Stomach smooth muscle (tissue), 2 donors: ENCODE measurements around the gene NGF.
A peak's percentile ranks its signal among the peaks of the same experiment; 100 is the strongest.
"Not testable (repeated sequence)": the region's sequence is repeated elsewhere in the genome, so short reads cannot be mapped to it uniquely, and the experiment has no call there.

Experiments used
- H3K27ac ChIP-seq: one replicate; pipeline ENCODE4 v1.7.0; 2013; ENCODE audit warnings: mild to moderate bottlenecking, low read length, inconsistent platforms
- H3K27me3 ChIP-seq, 2 donors: one replicate each; pipeline ENCODE4 v1.7.0; 2013; ENCODE audit warnings: low read length in 2 of 2; ENCODE audit not compliant: insufficient read depth in 2 of 2, control insufficient read depth in 1 of 2
- H3K36me3 ChIP-seq, 2 donors: one replicate each; pipeline ENCODE4 v1.7.0; 2013; ENCODE audit warnings: low read length in 2 of 2; ENCODE audit not compliant: control insufficient read depth in 2 of 2, insufficient read depth in 2 of 2
- H3K4me1 ChIP-seq: one replicate; pipeline ENCODE4 v1.7.0; 2013; ENCODE audit warnings: low read length; ENCODE audit not compliant: control insufficient read depth, insufficient read depth
- H3K4me3 ChIP-seq, 2 donors: one replicate each; pipeline ENCODE4 v1.7.0; 2013; ENCODE audit warnings: low read length in 2 of 2
- H3K9ac ChIP-seq, 2 donors: one replicate each; pipeline ENCODE4 v1.7.0; 2013; ENCODE audit warnings: low read length in 2 of 2, mild to moderate bottlenecking in 1 of 2
- H3K9me3 ChIP-seq, 2 donors: one replicate each; pipeline ENCODE4 v1.7.0; 2013; ENCODE audit warnings: low read length in 2 of 2; ENCODE audit not compliant: control insufficient read depth in 2 of 2
- donor health status: healthy.
- donor health status: Pancreatic carcinoma.

Gene NGF

GRCh38 chr1:115337633-115338456 lies at the start of gene NGF:
NGF (minus strand) TSS chr1:115338249; CDS start chr1:115286795, 51,454 bp downstream.
- peaks cover 14% of the 10 kb centered on the region for H3K4me1 ChIP-seq
- peak within 1 kb of the TSS; percentile 50 to 75 for H3K4me3 ChIP-seq
- H3K9ac ChIP-seq, result no peak within 1 kb of the TSS
- H3K27me3 ChIP-seq, result peaks cover 11 to 14% of the 10 kb centered on the region in 2 donors
- no peaks in the 10 kb centered on the region for H3K9me3 ChIP-seq
- H3K27ac ChIP-seq, result no peak within 1 kb of the TSS
- H3K36me3 ChIP-seq, result no peaks in the 10 kb centered on the region

DNA sequence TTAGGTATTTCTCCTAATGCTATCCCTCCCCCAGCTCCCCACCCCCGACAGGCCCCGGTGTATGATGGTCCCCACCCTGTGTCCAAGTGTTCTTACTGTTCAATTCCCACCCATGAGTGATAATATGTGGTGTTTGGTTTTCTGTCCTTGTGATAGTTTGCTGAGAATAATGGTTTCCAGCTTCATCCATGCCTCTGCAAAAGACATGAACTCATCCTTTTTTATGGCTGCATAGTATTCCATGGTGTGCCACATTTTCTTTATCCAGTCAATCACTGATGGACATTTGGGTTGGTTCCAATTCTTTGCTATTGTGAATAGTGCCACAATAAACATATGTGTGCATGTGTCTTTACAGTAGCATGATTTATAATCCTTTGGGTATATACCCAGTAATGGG lies 45.4 kb upstream of the NGF start:
- H3K4me1 ChIP-seq, H3K9ac ChIP-seq, H3K4me3 ChIP-seq, H3K9me3 ChIP-seq, H3K27ac ChIP-seq, H3K27me3 ChIP-seq, H3K36me3 ChIP-seq: not testable (repeated sequence)

DNA sequence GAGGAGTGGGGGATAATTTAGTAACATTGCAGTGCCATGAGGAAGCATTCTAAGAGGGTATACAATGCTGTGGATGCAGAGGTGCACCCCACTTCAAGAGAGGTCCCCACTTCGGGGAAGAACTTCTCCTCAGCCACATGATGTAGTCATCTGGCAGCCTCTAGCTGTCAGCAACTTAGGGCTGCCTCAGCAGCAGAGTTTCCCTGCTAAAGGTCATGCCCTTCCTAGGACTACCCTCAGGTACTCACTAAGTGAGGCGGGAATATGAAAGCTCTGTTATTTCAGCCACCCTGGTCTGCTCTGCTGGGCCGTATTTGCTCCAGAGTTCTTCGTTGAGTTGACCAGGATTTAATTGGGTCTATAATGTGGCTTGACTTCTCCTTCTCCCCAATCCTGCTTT lies 41.9 kb upstream of the NGF start:
- H3K9ac ChIP-seq, result no peak overlapping the region
- H3K27me3 ChIP-seq, result no peaks in the 10 kb centered on the region
- H3K4me1 ChIP-seq, result no peaks in the 10 kb centered on the region
- H3K9me3 ChIP-seq, result no peaks in the 10 kb centered on the region
- no peak overlapping the region for H3K27ac ChIP-seq
- no peaks in the 10 kb centered on the region for H3K36me3 ChIP-seq
- H3K4me3 ChIP-seq, result no peak overlapping the region

DNA sequence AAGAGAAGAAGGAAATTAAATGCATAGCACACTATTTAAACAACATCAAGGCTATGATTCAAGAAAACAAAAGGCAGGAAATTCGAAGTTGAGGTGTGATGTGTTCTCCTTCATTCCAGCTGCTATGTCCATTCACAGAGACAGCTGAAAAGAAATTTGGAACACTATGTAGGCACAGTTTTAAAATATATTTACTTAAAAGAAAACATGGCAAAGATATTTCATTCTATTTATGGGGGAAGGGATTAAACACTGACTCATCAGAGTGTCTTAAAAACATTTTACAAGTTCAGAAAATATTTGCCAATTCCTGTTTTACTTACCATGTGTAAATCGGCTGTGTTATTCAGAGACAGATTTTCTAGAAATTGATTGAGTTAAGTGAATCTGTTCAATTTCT lies 39.4 kb upstream of the NGF start:
- Histone ChIP-seq H3K27me3 (no peaks in the 10 kb centered on the region), H3K9me3 (no peaks in the 10 kb centered on the region)

DNA sequence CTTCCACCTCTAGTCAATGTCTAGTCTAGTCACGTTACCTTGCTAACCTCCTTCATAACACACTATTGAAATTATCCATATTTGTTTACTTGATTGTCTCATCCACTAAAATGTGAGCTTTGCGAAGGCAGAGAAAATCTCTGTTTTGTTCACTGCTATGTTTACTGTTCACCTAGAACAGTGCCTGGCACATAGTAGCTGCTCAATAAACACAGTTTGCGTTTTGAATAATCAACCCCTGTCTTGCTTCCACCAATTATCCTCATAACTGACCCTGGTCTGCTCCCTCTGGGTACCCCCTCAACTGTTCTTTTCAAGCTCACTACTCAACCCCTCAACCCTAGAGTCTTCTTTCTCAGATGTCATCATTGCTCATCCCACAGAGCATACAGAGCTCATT lies 36.5 kb upstream of the NGF start:
- H3K27me3 ChIP-seq, result no peaks in the 10 kb centered on the region
- no peaks in the 10 kb centered on the region for H3K4me1 ChIP-seq
- no peak overlapping the region for H3K9ac ChIP-seq
- H3K27ac ChIP-seq, result no peak overlapping the region
- H3K9me3 ChIP-seq, result no peaks in the 10 kb centered on the region
- H3K4me3 ChIP-seq, result no peak overlapping the region
- no peaks in the 10 kb centered on the region for H3K36me3 ChIP-seq

More for the DNA sequence above, 39.4 kb upstream of the NGF start:
- Histone ChIP-seq H3K9ac (no peak overlapping the region), H3K4me1 (no peaks in the 10 kb centered on the region), H3K27ac (no peak overlapping the region), H3K4me3 (no peak overlapping the region), H3K36me3 (no peaks in the 10 kb centered on the region)

GRCh38 chr1:115373305-115373704 lies 35.3 kb upstream of the NGF start:
- no peaks in the 10 kb centered on the region for H3K27me3 ChIP-seq
- H3K9me3 ChIP-seq, result no peaks in the 10 kb centered on the region
- H3K4me3 ChIP-seq, result no peak overlapping the region
- no peaks in the 10 kb centered on the region for H3K36me3 ChIP-seq
- H3K27ac ChIP-seq, result no peak overlapping the region
- H3K4me1 ChIP-seq, result no peaks in the 10 kb centered on the region
- no peak overlapping the region for H3K9ac ChIP-seq

GRCh38 chr1:115365738-115366137 lies 27.7 kb upstream of the NGF start:
- Histone ChIP-seq H3K27ac (no peak overlapping the region), H3K9ac (no peak overlapping the region), H3K4me1 (peaks cover 23% of the 10 kb centered on the region), H3K4me3 (no peak overlapping the region), H3K27me3 (no peaks in the 10 kb centered on the region), H3K36me3 (no peaks in the 10 kb centered on the region), H3K9me3 (no peaks in the 10 kb centered on the region)

- Histone ChIP-seq H3K4me3 (peak overlapping the region; percentile 16 to 29), H3K27ac (no peak overlapping the region), H3K36me3 (no peaks in the 10 kb centered on the region), H3K4me1 (peaks cover 23% of the 10 kb centered on the region), H3K27me3 (no peaks in the 10 kb centered on the region), H3K9ac (no peak overlapping the region), H3K9me3 (no peaks in the 10 kb centered on the region)
These were observed 26.7 kb upstream of the NGF start for GRCh38 chr1:115364780-115365155.

DNA sequence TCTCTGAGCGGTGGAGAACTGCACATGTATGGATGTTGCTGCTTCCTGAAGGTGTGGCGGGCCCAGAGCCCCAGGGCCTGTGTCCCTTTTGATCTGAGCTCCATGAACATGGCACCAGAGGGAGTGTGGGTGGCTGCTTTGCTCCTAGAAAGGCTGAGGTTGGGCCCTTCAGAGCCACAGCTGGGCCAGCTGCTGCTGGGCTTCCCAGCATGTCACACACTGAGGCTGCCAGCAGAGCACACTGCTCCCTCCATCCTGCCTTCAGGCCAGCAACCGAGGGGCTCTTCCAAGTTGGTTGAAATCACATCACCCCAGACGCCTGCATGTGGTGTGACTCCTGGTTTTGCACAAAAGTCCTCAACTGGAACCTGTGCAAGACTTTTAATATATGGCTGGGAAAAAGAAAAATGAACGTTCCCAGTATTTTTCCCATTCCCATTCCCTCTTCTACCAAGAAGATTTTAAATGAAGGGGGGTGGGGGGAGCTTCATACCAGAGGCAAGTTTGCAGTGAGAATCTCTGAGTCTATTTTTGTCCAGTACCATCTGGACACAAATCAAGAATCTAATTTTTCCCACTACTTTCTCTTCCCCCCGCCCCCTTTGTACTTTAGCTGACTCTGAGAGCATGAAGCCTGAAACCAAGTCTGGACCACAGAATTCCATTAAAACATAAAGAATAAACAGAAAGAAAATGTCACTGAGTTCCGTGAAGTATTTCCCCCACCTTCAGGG lies 26.2 kb upstream of the NGF start:
- Histone ChIP-seq H3K36me3 (no peaks in the 10 kb centered on the region), H3K27me3 (no peaks in the 10 kb centered on the region), H3K9me3 (no peaks in the 10 kb centered on the region), H3K4me3 (peak overlapping the region; percentile 16 to 29), H3K27ac (no peak overlapping the region), H3K9ac (no peak overlapping the region), H3K4me1 (peaks cover 23% of the 10 kb centered on the region)

GRCh38 chr1:115363171-115363570 lies 25.1 kb upstream of the NGF start:
- no peaks in the 10 kb centered on the region for H3K27me3 ChIP-seq
- H3K9ac ChIP-seq, result no peak overlapping the region
- no peak overlapping the region for H3K27ac ChIP-seq
- no peak overlapping the region for H3K4me3 ChIP-seq
- H3K36me3 ChIP-seq, result no peaks in the 10 kb centered on the region
- H3K4me1 ChIP-seq, result peaks cover 23% of the 10 kb centered on the region
- no peaks in the 10 kb centered on the region for H3K9me3 ChIP-seq
